Keratinocyte (primary cell): ENCODE data around the gene BCL11B.

Experiments used
- CTCF ChIP-seq, 3 experiments: IDR thresholded peaks in 1 of 3; conservative IDR thresholded peaks in 1 of 3; optimal IDR thresholded peaks in 1 of 3; 2 replicates in 2 of 3; 3 replicates in 1 of 3; pipeline versions ENCODE3 to v1.5.1; 2011; ENCODE audit warnings: low read length in 3 of 3, mild to moderate bottlenecking in 3 of 3, moderate library complexity in 2 of 3, control low read depth in 1 of 3, inconsistent platforms in 1 of 3; ENCODE audit not compliant: insufficient read depth in 2 of 3; ENCODE audit errors: extremely low read depth in 1 of 3
- EZH2 ChIP-seq: IDR thresholded peaks from one replicate; pipeline ENCODE4 v1.6.1; 2012; ENCODE audit warnings: inconsistent platforms, mild to moderate bottlenecking, low read length, moderate library complexity

GRCh38 chr14:99262977-99263448 is 9.0 kb downstream of the BCL11B start:
- TF ChIP-seq CTCF (optimal IDR thresholded peaks at IDR 0.05 in 1 of 3, IDR thresholded peaks at IDR 0.05 in 1 of 3, conservative IDR thresholded peaks at IDR 0.05 in 1 of 3; ENCODE audit: extremely low read depth in 1 of 3, insufficient read depth in 2 of 3, low read length in 3 of 3): no peak
- no peak for TF ChIP-seq EZH2
